Measurements from ENCODE around the gene SOBP. TPM values are rescaled to one million over a fixed set of nuclear protein-coding genes. Genes with fewer than 3 reads are reported as not detected.

Gene SOBP
- total and polyA plus RNA-seq, 10 donors, result 0.87 to 7.8 (median 4.9) TPM

GRCh38 chr6:107666084-107666980 is 176.4 kb downstream of the SOBP start:
- no peak for DNase-seq
- Histone ChIP-seq H3K36me3 (no peaks in the 10 kb centered on the region), H3K27ac (no peak overlapping the region), H3K9me3 (no peaks in the 10 kb centered on the region), H3K4me1 (peaks cover 17 to 56% (median 24%) of the 10 kb centered on the region in 6 donors), H3K27me3 (replicated peaks in 1 of 7) (no peaks in the 10 kb centered on the region), H3K4me3 (no peak overlapping the region)
- intact Hi-C loops (cut with DNase I; ENCODE audit: low total_unique reads), result no loop called here
- WGBS, 5 donors, result 89 to 92% (median 91%) methylated on average over 15 of the region's 15 CpGs
- TF ChIP-seq CTCF (IDR thresholded peaks at IDR 0.05 in 8 of 11, conservative IDR thresholded peaks at IDR 0.05 in 3 of 11) (no peak), POLR2AphosphoS5 (IDR thresholded peaks at IDR 0.05) (no peak), POLR2A (IDR thresholded peaks at IDR 0.05) (no peak)

GRCh38 chr6:107666981-107667601 is 177.2 kb downstream of the SOBP start:
- Histone ChIP-seq H3K4me1 (peaks cover 19 to 64% (median 29%) of the 10 kb centered on the region in 6 donors), H3K4me3 (no peak overlapping the region), H3K27ac (no peak overlapping the region), H3K9me3 (no peaks in the 10 kb centered on the region), H3K27me3 (replicated peaks in 1 of 7) (no peaks in the 10 kb centered on the region), H3K36me3 (no peaks in the 10 kb centered on the region)
- WGBS, 5 donors, result 90 to 95% (median 94%) methylated on average over 12 to 13 of the region's 13 CpGs
- no peak for DNase-seq
- intact Hi-C loops (cut with DNase I; ENCODE audit: low total_unique reads), result no loop called here
- TF ChIP-seq POLR2AphosphoS5 (IDR thresholded peaks at IDR 0.05) (no peak), POLR2A (IDR thresholded peaks at IDR 0.05) (no peak)

GRCh38 chr6:107667790-107668189 is 177.9 kb downstream of the SOBP start:
- H3K4me3 ChIP-seq, result no peak overlapping the region
- H3K27ac ChIP-seq, result no peak overlapping the region
- WGBS, 5 donors, result 86 to 93% (median 88%) methylated on average over 3 of the region's 3 CpGs
- no peaks in the 10 kb centered on the region for H3K9me3 ChIP-seq
- H3K4me1 ChIP-seq, result peaks cover 19 to 71% (median 29%) of the 10 kb centered on the region in 6 donors
- no peaks in the 10 kb centered on the region for H3K36me3 ChIP-seq
- no peaks in the 10 kb centered on the region for H3K27me3 ChIP-seq (replicated peaks in 1 of 7)
- no peak for TF ChIP-seq POLR2A (IDR thresholded peaks at IDR 0.05)
- DNase-seq, result no peak
- intact Hi-C loops (cut with DNase I; ENCODE audit: low total_unique reads), result no loop called here

GRCh38 chr6:107668743-107669474 is 179.0 kb downstream of the SOBP start:
- Histone ChIP-seq H3K36me3 (no peaks in the 10 kb centered on the region), H3K27me3 (replicated peaks in 1 of 7) (no peaks in the 10 kb centered on the region), H3K4me1 (peaks cover 19 to 71% (median 29%) of the 10 kb centered on the region in 6 donors), H3K4me3 (no peak overlapping the region), H3K27ac (peak overlapping the region in 2 of 8 donors; percentile 16 to 49), H3K9me3 (no peaks in the 10 kb centered on the region)
- WGBS, 5 donors, result 75 to 85% (median 80%) methylated on average over 19 to 23 of the region's 23 CpGs
- peak in 2 of 3 donors; percentile 21 to 59 for TF ChIP-seq POLR2AphosphoS5 (IDR thresholded peaks at IDR 0.05)
- no peak for TF ChIP-seq POLR2A (IDR thresholded peaks at IDR 0.05)
- intact Hi-C loops (cut with DNase I; ENCODE audit: low total_unique reads), result no loop called here
- peak; percentile 85 for DNase-seq

GRCh38 chr6:107670792-107671199 is 180.9 kb downstream of the SOBP start:
- no peak for TF ChIP-seq POLR2A (IDR thresholded peaks at IDR 0.05)
- no peak for TF ChIP-seq CTCF (IDR thresholded peaks at IDR 0.05 in 8 of 11, conservative IDR thresholded peaks at IDR 0.05 in 3 of 11)
- TF ChIP-seq POLR2AphosphoS5 (IDR thresholded peaks at IDR 0.05), result peak in 2 of 3 donors; percentile 73 to 78
- intact Hi-C loops (cut with DNase I; ENCODE audit: low total_unique reads), result loop anchor here (10.0 kb wide), 1 partner anchor 174 kb away; no protein-coding TSS in a partner anchor
- H3K27me3 ChIP-seq (replicated peaks in 1 of 7), result no peaks in the 10 kb centered on the region
- H3K9me3 ChIP-seq, result no peaks in the 10 kb centered on the region
- peak overlapping the region in 1 of 8 donors; percentile 7 for H3K4me3 ChIP-seq
- peaks cover 22 to 75% (median 39%) of the 10 kb centered on the region in 6 donors for H3K4me1 ChIP-seq
- 2 to 12% (median 9%) methylated on average over 7 to 9 of the region's 9 CpGs for WGBS, 5 donors
- peak; percentile 82 for DNase-seq
- H3K27ac ChIP-seq, result peak overlapping the region in 5 of 8 donors; percentile 17 to 63 (median 57)
- no peaks in the 10 kb centered on the region for H3K36me3 ChIP-seq
